HepG2 (cell line): ENCODE data around the gene PGPEP1. TPM values are rescaled to one million over a fixed set of nuclear protein-coding genes. Genes with fewer than 3 reads are reported as not detected.

Experiments
- ATAC-seq: fragments of 200-7000 bp; cut with Tn5 transposase; 3 replicates; pipeline ENCODE4 v1.9.1; 2020; ENCODE audit warnings: mild to moderate bottlenecking, moderate library complexity
- BruUV-seq: library from RNA; stranded (reverse); fragments of 400-500 nt; replicated peaks from 2 replicates; lab custom pipeline; 2021; lab: Mats Ljungman, UMichigan
- CTCF ChIA-PET: fragments of 300-600 bp; formaldehyde crosslinking; extraction: SDS; loops from one replicate; lab custom pipeline; 2021; ENCODE audit warnings: low total read pairs, inconsistent platforms, low intra/inter-chr PET ratio; lab: Yijun Ruan, JAX
- POLR2A ChIA-PET: fragments of 350-600 bp; sonication (Branson Sonifier 250); formaldehyde crosslinking; loops from one replicate; lab custom pipeline; 2020; ENCODE audit warnings: antibody characterized with exemption, inconsistent platforms; lab: Yijun Ruan, JAX
- DNase-seq: peaks from one replicate; pipeline ENCODE4 v3.0.0-alpha.2; 2015; ENCODE audit warnings: low spot score
- FAIRE-seq: peaks from 3 replicates; lab custom pipeline; 2011; peaks lifted over from hg19 to GRCh38; lab: Jason Lieb, UNC
- H2AFZ ChIP-seq: one replicate; pipeline ENCODE4 v1.6.1; 2011; ENCODE audit warnings: low read length, inconsistent platforms
- H3K27ac ChIP-seq: fragments of 300-600 bp; 3 replicates; pipeline ENCODE4 v1.8.0; 2011; ENCODE audit warnings: mixed run types, mild to moderate bottlenecking, mixed read lengths, low read length, inconsistent platforms; ENCODE audit not compliant: insufficient read depth; ENCODE audit errors: extremely low read length
- H3K27me3 ChIP-seq, 2 experiments: fragments of 200-600 bp in 1 of 2; 2 replicates in 1 of 2; 3 replicates in 1 of 2; pipeline versions ENCODE4 v1.6.0 to v1.8.0; 2011; ENCODE audit warnings: low read length in 2 of 2, mild to moderate bottlenecking in 2 of 2, moderate library complexity in 2 of 2, inconsistent platforms in 1 of 2; ENCODE audit not compliant: insufficient read depth in 2 of 2, control insufficient read depth in 1 of 2
- H3K36me3 ChIP-seq, 2 experiments: fragments of 200-600 bp in 1 of 2; replicated peaks in 1 of 2; 2 replicates in 1 of 2; 3 replicates in 1 of 2; pipeline versions ENCODE4 v1.5.1 to v1.8.0; 2011; ENCODE audit warnings: low read length in 2 of 2, inconsistent platforms in 1 of 2; ENCODE audit not compliant: insufficient read depth in 2 of 2, control insufficient read depth in 1 of 2
- H3K4me1 ChIP-seq: 2 replicates; pipeline ENCODE4 v1.5.1; 2012; ENCODE audit warnings: low read length, inconsistent platforms; ENCODE audit not compliant: insufficient read depth
- H3K4me2 ChIP-seq: 2 replicates; pipeline ENCODE4 v1.6.0; 2011; ENCODE audit warnings: low read depth, low read length, inconsistent platforms
- H3K4me3 ChIP-seq, 3 experiments: fragments of 200-600 bp in 1 of 3; sonication (generic), shearing (Covaris generic) in 1 of 3; replicated peaks in 1 of 3; 2 replicates each; pipeline ENCODE4 v1.5.1; 2011 to 2016; ENCODE audit warnings: low read length in 3 of 3, inconsistent platforms in 2 of 3, low read depth in 2 of 3, mild to moderate bottlenecking in 2 of 3, control low read depth in 1 of 3, mixed read lengths in 1 of 3; ENCODE audit not compliant: insufficient read depth in 1 of 3
- H3K79me2 ChIP-seq: one replicate; pipeline ENCODE4 v1.6.1; 2011; ENCODE audit warnings: low read length, inconsistent platforms; ENCODE audit not compliant: insufficient read depth
- H3K9ac ChIP-seq: 2 replicates; pipeline ENCODE4 v1.6.0; 2011; ENCODE audit warnings: mild to moderate bottlenecking, low read depth, low read length, inconsistent platforms; ENCODE audit not compliant: insufficient read depth
- H3K9me3 ChIP-seq: 2 replicates; pipeline ENCODE4 v1.5.1; 2012; ENCODE audit warnings: mild to moderate bottlenecking, low read length
- H4K20me1 ChIP-seq: 2 replicates; pipeline ENCODE4 v1.6.0; 2011; ENCODE audit warnings: inconsistent platforms, mild to moderate bottlenecking, low read length, moderate library complexity; ENCODE audit not compliant: insufficient read depth
- ARNT2 ChIP-seq: sonication (generic); formaldehyde crosslinking; IDR thresholded peaks from 2 replicates; pipeline ENCODE4 v1.8.0; 2022; ENCODE audit warnings: mild to moderate bottlenecking, low read depth, missing genetic modification reagents, moderate library complexity
- CREB1 ChIP-seq, 2 experiments: fragments of 450-650 bp in 1 of 2; IDR thresholded peaks; 2 replicates each; pipeline ENCODE4 v1.6.1; 2016 to 2017; ENCODE audit warnings: control low read depth in 1 of 2, mild to moderate bottlenecking in 1 of 2, missing compliant biosample characterization in 1 of 2, missing genetic modification characterization in 1 of 2
- FOXA1 ChIP-seq, 2 experiments: fragments of 450-650 bp in 1 of 2; sonication (generic) in 1 of 2; formaldehyde crosslinking in 1 of 2; IDR thresholded peaks; 2 replicates each; pipeline versions ENCODE4 v1.4.0 to v1.6.1; 2016 to 2020; ENCODE audit warnings: missing genetic modification reagents in 1 of 2
- HNF4G ChIP-seq, 2 experiments: sonication (generic) in 1 of 2; formaldehyde crosslinking in 1 of 2; IDR thresholded peaks; 2 replicates each; pipeline versions ENCODE4 v1.4.0 to v1.6.1; 2011 to 2020; ENCODE audit warnings: borderline replicate concordance in 2 of 2, low read depth in 2 of 2, mild to moderate bottlenecking in 2 of 2, low read length in 1 of 2, missing genetic modification reagents in 1 of 2, moderate library complexity in 1 of 2
- NFIC ChIP-seq: IDR thresholded peaks from 2 replicates; pipeline ENCODE4 v1.6.1; 2012; ENCODE audit warnings: mild to moderate bottlenecking, low read length, inconsistent platforms
- NPAS2 ChIP-seq: sonication (generic); formaldehyde crosslinking; IDR thresholded peaks from 2 replicates; pipeline ENCODE4 v1.8.0; 2022; ENCODE audit warnings: mild to moderate bottlenecking, missing genetic modification reagents, borderline replicate concordance
- REPIN1 ChIP-seq: sonication (generic); formaldehyde crosslinking; IDR thresholded peaks from 2 replicates; pipeline ENCODE4 v1.8.0; 2022; ENCODE audit warnings: missing genetic modification reagents, low read depth, mild to moderate bottlenecking, borderline replicate concordance
- SCMH1 ChIP-seq: sonication (generic); formaldehyde crosslinking; IDR thresholded peaks from 2 replicates; pipeline ENCODE4 v1.9.0; 2021; ENCODE audit warnings: missing genetic modification reagents, mild to moderate bottlenecking, borderline replicate concordance
- TBX3 ChIP-seq: fragments of 450-650 bp; IDR thresholded peaks from 2 replicates; pipeline ENCODE4 v1.6.1; 2017; ENCODE audit warnings: antibody characterized with exemption, mild to moderate bottlenecking, inconsistent platforms, borderline replicate concordance
- TOE1 ChIP-seq: sonication (generic); formaldehyde crosslinking; IDR thresholded peaks from 2 replicates; pipeline ENCODE4 v1.4.0; 2020; ENCODE audit warnings: mild to moderate bottlenecking, missing genetic modification reagents
- YEATS2 ChIP-seq: sonication (generic); formaldehyde crosslinking; IDR thresholded peaks from 2 replicates; pipeline ENCODE4 v1.4.0; 2020; ENCODE audit warnings: missing genetic modification reagents, borderline replicate concordance
- ZFP1 ChIP-seq: IDR thresholded peaks from 2 replicates; pipeline ENCODE4 v1.6.1; 2016
- ZFP37 ChIP-seq: sonication (generic); formaldehyde crosslinking; IDR thresholded peaks from 2 replicates; pipeline ENCODE4 v1.4.0; 2020; ENCODE audit warnings: missing genetic modification reagents, borderline replicate concordance
- WGBS: methylation state at CpG from one replicate; pipeline ENCODE4 v1.1.6; 2017; ENCODE audit warnings: low lambda C conversion rate; 5-methylcytosine and 5-hydroxymethylcytosine counted together
- in situ Hi-C: cut with HindIII; loops from 2 replicates; pipeline ENCODE4 v1.10.0; 2017; ENCODE audit warnings: low pct_unique_long_range_greater_than_20kb; ENCODE audit not compliant: extremely low pct_ligation_motif_present
- intact Hi-C: fragments of 100-400 bp; cut with micrococcal nuclease; formaldehyde crosslinking; loops from one replicate; pipeline ENCODE4 v1.10.0; 2022; ENCODE audit not compliant: unreplicated experiment
- polyA plus RNA-seq, 8 experiments: library from polyadenylated mRNA; depleted of rRNA in 3 of 8; stranded (reverse) in 7 of 8; unstranded in 1 of 8; fragments of >200 nt; fragmentation: Illumina TruSeq in 4 of 8; extraction: Trizol in 4 of 8; gene quantifications; 2 replicates each; pipeline versions ENCODE4 v1.2.1 to v1.2.3, GENCODE V29; 2011 to 2016; ENCODE audit warnings: low read depth in 4 of 8, missing spikeins in 1 of 8, mixed read lengths in 1 of 8; ENCODE audit not compliant: insufficient read depth in 1 of 8
- total RNA-seq, 5 experiments: library from RNA; depleted of rRNA; stranded (reverse); fragments of >200 nt; fragmentation: Illumina TruSeq; extraction: Trizol; gene quantifications; 2 replicates each; pipeline ENCODE4 v1.2.3, GENCODE V29; 2016; ENCODE audit warnings: low read depth in 1 of 5
- TF ChIP-seq, protein P1 (sequence below): sonication (generic); formaldehyde crosslinking; IDR thresholded peaks from 2 replicates; pipeline ENCODE4 v1.4.0; 2020; ENCODE audit warnings: missing genetic modification reagents

PGPEP1 gene
- total and polyA plus RNA-seq, 2 of the 13 experiments (the other 11 are each of a cell fraction or from before 2014, with no cell fraction given): 53.1 to 56.6 TPM

DNA sequence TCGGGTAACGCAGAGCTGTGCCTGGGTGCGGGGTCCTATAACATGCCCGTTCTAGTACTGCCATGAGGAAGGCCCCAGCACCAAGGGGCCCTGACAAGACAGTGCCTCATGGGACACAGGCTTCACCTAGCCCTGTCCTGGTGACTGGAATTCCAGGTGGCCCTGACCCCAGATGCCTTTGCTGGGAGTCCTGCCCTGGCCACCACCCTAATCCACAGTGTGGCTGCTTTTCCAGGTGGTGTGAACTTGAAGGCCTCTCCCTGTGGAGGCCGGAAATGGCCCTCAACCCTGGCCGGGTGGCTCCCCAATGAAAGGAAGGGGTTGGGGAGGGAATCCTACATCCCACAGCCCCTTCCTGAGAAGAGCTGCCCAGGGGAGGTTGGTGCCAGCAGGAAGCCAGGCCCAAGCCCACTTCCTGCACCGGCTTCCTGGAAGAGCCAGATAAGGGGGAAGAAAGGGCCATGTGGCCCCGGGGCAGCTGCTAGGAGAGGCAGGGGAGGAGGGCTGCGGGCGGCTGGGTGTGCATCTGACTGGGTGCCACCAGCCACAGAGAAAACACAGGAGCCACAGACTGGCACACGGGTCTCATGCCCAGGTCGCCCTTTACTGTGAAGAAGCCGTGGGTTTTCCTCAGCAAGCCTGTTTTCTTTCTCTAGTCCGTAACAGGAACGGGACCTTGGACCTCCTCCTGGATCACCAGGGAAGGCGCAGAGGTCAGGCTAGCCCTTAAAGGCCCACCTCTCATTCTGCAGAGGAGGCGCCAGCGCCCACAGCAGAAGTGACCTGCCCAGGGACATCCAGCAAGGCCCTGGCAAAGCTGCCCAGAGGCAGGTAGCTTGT lies 22.2 kb upstream of the PGPEP1 start (continued):
- TF ChIP-seq, protein P1, sequence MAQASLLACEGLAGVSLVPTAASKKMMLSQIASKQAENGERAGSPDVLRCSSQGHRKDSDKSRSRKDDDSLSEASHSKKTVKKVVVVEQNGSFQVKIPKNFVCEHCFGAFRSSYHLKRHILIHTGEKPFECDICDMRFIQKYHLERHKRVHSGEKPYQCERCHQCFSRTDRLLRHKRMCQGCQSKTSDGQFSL (CRISPR knock-in tag): no peak
- TF ChIP-seq ARNT2 (CRISPR knock-in tag): peak; percentile 53; the same call in 1 of the 2 replicates
- TF ChIP-seq ZFP37 (CRISPR knock-in tag): no peak

DNA sequence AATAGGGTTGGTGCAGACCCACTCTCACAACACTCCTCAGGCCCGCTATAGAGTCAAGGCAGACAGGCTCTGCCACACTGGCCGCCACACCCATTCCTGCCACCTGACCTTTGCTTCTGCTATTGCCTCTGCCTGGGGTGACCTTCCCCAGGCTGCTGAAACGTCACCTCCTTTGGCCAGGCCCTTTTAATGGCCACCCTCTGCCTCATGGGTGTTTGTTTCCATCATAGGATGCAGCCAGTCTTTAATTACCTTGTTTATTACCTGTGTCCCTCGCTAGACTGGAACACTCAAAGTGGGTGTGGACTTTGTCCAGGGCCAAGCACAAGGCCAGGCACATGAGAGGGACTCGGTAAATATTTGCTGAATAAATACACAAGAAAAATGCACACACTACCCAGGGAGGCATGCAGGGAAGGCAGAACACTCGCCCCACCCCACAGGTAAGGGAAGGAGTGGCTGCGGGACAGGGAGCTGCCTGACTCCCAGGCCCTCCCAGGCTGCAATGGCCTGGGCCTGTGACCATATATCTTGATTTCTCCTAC lies 20.7 kb upstream of the PGPEP1 start:
- ChIA-PET POLR2A (interaction anchor here (0.8 to 11.4 kb wide), 6 partner anchors 9 to 45 kb away, joined by 3 to 278 read pairs (median 10); partner anchors contain the start of genes IQCN and JUND), CTCF (no interaction called here)
- peak; percentile 81 for DNase-seq
- in situ Hi-C loops (loop anchor here (5.0 kb wide), 1 partner anchor 42 kb away; no protein-coding TSS in a partner anchor), intact Hi-C loops (loop anchor here (5.0 kb wide), 1 partner anchor 117 kb away; the partner anchor contains the start of gene RAB3A)
- Histone ChIP-seq H3K4me2 (peak overlapping the region; percentile 59), H3K27me3 (no peaks in the 10 kb centered on the region), H3K9ac (peak overlapping the region; percentile 26; the same call in 1 of the 2 replicates), H3K9me3 (no peaks in the 10 kb centered on the region), H3K4me1 (peaks cover 90% of the 10 kb centered on the region), H3K27ac (peak overlapping the region; percentile 92), H3K36me3 (0 out of 5 replicates have a peak, but pooled peaks cover 0 to under 1% of the 10 kb centered on the region in 2 experiments), H2AFZ (no peak overlapping the region), H4K20me1 (no peaks in the 10 kb centered on the region), H3K79me2 (peaks cover 23% of the 10 kb centered on the region), H3K4me3 (0 out of 6 replicates have a peak overlapping the region, but pooled peaks of 1 of the 3 experiments have one; percentile 21)
- peak; percentile 93 for FAIRE-seq
- 15% methylated on average over 7 of the region's 7 CpGs for WGBS
- peak; percentile 35 for ATAC-seq
- no TSS peak for BruUV-seq
- TF ChIP-seq NPAS2 (CRISPR knock-in tag) (peak; percentile 84; the same call in 1 of the 2 replicates), YEATS2 (peak; percentile 50; the same call in 1 of the 2 replicates), NFIC (0 out of 2 replicates have a peak, but pooled peaks have one; percentile 28), ZFP1 (0 out of 2 replicates have a peak, but pooled peaks have one; percentile 60), SCMH1 (no peak), TOE1 (CRISPR knock-in tag) (0 out of 2 replicates have a peak, but pooled peaks have one; percentile 35), REPIN1 (CRISPR knock-in tag) (peak; percentile 49; the same call in 1 of the 2 replicates), CREB1 (IDR thresholded peaks at IDR 0.05) (peak; percentile 62), CREB1 (CRISPR knock-in tag; IDR thresholded peaks at IDR 0.05) (peak; percentile 63; the same call in 1 of the 2 replicates), HNF4G (IDR thresholded peaks at IDR 0.05; ENCODE audit: borderline replicate concordance, low read depth, low read length) (peak; percentile 40; the same call in 1 of the 2 replicates), HNF4G (CRISPR knock-in tag; IDR thresholded peaks at IDR 0.05; ENCODE audit: borderline replicate concordance, low read depth) (peak; percentile 95), TBX3 (peak; percentile 76; the same call in 1 of the 2 replicates), FOXA1 (IDR thresholded peaks at IDR 0.05) (peak; percentile 71), FOXA1 (CRISPR knock-in tag; IDR thresholded peaks at IDR 0.05) (peak; percentile 93)
